ENCODE measurements around the gene EPDR1.

GRCh38 chr7:37899712-37900247 is 20.7 kb upstream of the EPDR1 start:
- TF ChIP-seq CTCF (optimal IDR thresholded peaks at IDR 0.05 in 1 of 3, IDR thresholded peaks at IDR 0.05 in 1 of 3, conservative IDR thresholded peaks at IDR 0.05 in 1 of 3; ENCODE audit: extremely low read depth in 1 of 3, insufficient read depth in 2 of 3, low read length in 3 of 3) (no peak), EZH2 (IDR thresholded peaks at IDR 0.05; ENCODE audit: low read length) (no peak)
